Globus pallidus (tissue), 1 donor: Measurements from ENCODE around the gene CLIC5.

Source experiments
- DNase-seq: peaks from one replicate; pipeline ENCODE4 v3.0.0-alpha.2; 2015; ENCODE audit warnings: low spot score

Gene CLIC5

DNA sequence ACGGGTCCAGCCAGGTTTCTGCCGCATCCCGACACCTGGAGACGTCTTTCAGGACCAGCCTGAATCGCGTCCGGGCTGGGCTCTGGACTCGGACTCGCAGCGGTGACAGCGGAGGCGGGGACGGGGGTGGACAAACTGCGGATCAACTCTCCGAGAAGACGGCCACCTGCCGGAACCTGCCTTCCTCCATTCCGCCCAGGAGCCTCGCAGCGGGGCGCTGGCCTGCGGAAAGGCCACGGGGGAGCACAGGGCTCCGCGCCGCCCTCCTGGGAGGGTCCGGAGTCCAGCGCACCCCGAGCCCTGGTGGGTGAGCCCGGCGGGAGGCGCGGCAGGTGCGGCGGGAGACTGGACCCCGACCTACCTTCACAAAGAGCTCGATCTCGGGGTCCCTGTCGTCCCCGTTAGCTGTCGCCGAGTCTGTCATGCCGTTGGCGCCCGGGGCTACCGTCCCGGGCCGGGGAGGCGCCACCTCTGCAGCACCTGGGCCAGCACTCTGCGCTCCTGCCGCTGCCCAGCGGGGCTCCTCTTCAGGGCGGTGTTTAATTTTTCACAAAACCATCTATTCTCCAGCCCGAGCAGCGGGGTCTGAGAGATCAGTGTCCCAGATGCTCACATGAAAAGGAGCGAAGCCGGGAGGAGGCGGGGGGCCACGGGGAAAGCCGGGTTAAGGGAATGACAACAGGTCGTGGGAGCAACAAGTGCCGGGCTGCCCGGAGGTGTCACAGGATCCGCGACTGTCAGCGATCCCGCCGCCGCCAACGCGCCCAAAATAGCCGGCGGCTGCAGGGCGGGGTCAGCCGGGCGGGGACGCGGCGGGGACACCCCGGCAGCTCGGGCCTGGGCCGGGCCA lies at the start of gene CLIC5:
Gene CLIC5 (minus strand): TSS at position 742 of the 850 bp plus-strand sequence. CDS start 318 bp downstream, at position 424.
- no peak for DNase-seq

DNA sequence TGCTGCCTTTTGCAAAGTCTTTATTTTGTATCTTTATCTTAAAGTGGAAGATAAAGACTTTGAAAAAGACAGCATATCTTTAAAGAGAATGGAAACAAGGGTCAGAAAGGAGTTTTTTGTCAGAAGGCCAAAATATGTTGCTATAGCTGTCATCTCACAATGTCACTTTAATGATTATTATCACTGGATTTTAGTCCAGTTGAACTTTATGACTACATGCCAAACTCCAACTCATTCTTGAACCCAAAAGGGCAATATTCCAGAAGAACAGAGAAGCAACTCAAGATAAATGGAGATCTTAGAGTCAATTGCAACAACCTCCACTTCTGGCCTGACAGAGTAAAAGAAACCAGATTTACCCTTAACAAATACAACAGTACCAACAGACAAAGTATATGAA lies 47.3 kb upstream of the CLIC5 start:
- DNase-seq: no peak

DNA sequence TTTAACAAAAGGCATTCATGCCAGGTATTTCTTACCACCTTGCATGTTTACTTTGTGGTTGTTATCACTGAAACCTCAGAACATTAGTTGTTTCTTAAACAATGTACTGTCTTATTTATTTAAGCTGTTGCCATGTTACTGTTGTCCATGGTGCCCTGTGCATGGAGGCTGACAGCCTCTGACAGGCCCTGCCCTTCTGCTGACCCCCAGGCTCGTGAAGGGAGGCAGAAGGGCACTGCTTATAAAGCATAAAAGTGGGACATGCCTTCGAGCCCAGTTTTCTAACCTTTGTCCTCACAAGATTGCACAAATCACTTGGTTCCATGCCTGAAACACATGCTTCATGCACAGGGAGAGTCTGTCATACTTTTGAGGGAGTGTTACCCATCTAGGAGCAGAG lies 46.7 kb upstream of the CLIC5 start:
- DNase-seq: no peak

DNA sequence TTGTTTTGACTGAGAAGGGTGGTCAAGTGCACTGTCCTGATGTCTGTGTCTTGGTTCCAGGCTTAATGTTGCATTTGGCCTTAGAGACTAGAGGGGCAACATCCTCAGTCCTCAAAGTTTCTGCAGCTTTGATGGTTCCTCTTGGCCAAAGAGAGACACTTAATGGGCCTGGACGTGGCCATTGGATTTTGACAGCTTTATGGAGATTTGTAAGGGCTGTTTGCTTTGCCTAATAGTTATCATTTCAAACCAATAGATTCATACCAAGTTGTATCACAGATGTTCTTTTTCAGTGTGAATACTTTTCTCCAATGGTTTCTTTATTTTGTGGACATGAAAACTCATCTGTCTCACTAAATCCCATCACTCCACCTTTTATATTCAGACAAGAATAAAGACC lies 45.8 kb upstream of the CLIC5 start:
- no peak for DNase-seq

DNA sequence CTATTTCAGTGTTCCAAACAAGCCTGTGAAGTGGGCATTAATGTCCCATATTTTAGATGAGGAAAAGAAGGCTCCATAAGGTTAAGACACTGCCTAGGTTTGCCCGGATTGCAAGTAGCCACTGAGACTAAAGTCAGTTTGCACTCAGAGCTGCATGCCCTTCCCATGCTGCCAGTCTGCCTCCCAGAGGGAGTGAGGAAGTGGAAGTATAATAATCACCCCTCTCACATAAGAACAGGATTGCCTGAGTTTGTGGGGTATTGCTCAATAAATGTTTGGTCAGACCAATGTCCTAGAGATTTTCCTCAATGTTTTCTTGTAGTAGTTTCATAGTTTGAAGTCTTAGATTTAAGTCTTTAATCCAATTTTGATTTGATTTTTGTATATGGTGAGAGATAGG lies 43.9 kb upstream of the CLIC5 start:
- DNase-seq: no peak

DNA sequence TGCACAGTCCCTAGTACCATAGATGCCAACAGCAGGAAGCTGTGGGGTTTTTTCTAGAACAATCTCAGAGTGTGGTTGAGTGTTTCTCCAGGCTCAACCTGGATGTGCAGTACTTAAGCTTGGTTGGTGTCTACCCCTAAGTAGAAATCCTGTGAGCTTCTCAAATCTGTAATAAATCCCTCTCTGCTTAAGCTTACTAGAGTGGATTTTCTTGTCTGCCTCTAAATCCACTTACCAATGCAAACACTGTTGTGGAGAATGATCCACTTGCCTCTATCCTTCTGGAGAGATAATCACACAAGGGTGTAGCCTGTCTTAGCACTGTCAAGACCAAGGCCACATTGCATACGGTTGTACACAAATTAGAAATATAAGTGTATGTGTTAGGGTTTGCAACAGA lies 43.3 kb upstream of the CLIC5 start:
- DNase-seq: no peak

DNA sequence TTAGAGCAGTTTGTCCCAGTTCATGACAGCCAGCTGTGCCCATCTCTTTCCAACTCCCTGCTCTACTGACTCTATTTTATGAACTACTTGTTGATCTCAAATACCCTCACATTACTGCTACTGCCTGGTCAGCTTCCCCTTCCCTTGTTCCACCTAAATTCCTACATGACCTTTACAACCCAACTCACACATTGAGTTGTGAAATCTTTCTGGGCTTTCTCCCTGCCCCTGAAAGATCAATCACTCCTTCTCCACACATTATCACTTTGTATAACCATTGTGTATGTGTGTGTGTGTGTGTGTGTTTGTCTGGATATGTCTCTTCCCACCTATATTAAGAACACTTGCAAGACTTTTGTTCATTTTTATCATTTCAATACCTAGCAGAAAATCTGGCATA lies 42.1 kb upstream of the CLIC5 start:
- DNase-seq: no peak

DNA sequence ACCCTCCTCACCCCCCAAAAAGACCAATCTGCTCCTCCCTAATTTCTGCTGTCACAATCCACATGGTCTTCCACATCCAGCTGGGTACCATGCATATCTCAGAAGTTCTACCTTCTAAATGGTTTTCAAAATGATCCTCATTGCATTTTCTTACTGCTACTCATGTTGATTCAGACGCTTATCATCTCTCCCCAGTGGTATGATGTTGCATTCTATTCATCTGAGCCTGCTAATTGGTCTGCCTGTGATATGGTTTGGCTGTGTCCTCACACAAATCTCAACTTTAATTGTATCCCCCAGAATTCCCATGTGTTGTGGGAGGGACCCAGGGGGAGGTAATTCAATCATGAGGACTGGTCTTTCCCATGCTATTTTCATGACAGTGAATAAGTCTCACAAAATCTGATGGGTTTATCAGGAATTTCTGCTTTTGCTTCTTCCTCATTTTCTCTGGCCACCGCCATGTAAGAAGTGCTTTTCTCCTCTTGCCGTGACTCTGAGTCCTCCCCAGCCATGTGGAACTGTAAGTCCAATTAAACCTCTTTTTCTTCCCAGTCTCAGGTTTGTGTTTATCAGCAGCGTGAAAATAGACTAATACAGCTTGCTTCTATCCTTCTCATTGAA lies 41.4 kb upstream of the CLIC5 start:
- no peak for DNase-seq

DNA sequence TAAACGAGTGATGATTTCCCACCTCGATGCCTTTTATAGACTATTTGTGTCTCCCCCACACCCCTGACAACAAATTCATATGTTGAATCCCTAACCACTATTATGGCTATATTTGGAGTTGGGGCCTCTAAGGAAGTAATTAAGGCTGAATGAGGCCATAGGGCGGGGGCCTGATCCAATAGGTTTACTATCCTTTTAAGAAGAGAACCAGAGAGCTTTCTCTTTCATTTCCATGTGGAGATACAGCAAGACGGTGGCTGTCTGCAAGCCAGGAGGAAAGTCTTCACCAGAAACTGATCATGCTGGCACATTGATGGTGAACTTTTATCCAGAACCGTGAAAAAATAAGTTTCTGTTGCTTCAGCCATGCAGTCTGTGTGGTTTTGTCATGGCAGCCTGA lies 38.9 kb upstream of the CLIC5 start:
- no peak for DNase-seq

DNA sequence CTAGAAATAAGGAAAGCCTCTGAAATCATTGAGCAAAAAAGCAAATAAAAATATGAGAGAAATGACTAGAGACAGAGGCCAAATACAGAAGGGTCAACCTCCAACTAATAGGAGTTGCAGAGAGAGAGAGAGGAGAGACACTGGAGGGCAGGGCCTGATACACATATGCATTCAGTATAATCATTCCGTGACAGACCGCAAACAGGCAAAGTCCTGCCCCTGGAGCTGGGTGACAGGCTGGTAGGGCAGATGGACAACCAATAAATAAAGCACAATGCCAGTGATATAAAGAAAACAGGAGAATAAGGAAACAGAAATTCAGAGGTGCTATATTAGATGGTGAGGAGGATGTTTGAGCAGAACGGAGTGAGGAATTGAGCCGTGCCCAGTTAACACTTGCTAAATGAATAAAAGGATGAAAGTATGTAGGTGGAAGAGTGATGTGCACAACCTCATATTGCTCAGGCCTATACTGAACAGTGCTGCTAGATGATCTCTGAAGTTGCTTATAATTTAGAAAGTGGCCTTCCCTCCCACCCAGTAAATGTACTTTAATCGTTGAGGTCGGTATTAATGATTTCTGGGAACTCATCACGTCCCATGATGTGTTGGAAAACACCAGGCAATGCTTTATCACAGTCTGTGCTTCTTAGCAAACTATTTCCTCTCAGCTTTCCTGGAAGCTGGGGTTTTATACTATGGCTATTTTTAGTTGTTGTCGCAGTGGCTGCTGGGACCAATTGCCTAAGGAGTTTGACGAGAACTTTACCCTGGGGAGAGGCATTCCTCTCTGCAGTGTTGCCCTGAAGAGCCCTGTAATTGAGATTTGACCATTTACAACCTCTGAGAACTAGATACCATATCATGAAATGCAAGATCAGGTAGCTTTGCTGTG lies 37.6 kb upstream of the CLIC5 start:
- no peak for DNase-seq

DNA sequence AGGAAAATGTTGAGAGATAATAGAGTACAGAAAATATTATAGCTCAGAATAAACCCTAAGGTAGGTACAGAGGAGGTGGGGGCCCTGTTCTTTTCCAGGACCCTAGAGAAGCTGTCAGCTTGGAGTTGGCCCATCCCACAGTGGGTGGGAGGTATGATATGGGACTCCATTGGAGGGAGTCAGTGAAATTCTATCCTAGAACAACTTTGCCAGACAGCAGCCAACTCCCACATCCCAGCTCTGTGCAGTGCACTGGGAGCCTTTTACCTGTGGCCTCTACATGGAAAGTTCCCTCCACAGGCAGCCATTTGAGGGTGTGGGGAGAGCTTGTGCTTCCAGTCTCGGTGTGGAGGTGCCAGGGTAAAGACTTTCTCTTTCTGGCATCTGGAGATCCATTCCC lies 36.8 kb upstream of the CLIC5 start:
- no peak for DNase-seq

DNA sequence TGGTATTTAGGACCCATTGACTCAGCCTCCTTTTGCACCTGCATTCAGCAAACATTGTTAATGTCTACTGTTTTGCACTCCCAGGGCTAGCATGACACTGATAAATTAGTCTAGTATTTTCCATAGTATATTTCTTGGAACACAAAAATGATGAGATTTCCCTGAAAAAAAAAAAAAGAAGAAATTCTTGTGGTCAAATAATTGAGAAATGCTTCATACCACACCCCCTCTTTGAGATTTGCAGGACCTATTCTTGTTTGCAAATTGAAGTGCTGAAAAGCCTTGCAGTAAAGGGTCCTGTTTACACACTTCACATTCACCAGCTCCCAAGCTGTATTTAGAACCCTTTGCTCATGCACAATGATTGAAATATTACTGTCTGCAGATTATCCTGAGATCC lies 36.3 kb upstream of the CLIC5 start:
- DNase-seq: no peak

DNA sequence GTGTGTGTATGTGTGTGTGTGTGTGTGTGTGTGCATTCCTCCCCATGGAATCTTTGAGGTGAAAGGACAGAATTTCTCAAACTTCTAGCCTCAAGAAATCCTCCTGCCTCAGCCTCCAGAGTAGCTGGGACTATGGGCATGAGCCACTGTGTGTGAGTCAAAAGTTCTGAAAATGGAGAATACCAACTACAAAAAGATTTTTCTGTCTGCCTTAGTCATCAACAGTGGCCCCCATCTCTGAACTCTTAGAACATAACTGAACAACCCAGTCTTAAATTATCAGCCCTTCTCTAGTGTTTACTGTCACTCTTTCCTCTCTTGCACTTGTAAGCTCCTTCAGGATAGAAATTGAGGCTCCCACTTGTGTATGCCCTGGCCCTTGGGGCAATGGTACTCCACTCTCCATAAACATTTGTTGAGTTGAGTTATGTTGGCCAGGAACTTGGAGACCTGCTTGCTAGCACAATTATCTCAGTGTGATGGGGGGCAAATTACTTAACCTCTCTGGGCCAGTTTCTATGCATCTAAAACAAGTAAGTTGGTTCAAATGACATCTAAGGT lies 35.3 kb upstream of the CLIC5 start:
- DNase-seq: no peak

DNA sequence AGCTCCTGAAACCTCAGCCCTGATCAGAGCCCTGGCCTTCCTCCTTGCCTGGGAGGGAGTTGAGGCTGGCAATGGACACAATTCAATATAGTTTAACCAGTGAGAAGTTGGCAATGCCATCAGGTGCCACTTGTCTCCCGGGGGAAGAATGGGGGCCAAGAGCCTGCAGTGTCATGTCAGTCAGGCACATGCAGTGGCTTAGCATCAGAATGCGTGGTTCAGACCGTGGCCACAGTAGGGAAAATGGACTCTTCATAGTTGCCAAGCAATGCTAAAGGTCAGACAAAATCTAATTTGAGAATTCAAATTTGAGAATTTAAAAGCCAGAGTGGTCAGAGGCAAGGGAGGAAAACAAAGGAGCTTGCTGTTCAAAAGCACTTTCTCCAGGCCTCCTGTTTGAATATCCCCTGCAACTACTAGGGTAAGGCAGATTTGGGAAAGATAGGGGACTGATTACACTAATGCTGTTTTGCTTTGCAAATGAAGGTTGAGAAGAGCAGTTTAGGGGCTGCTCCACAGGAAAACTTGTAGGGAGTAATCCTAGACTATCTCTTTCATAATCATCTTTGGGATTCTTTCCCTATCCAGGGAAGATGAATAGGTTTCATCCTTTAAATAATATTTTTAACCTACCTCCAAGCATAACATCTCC lies 33.1 kb upstream of the CLIC5 start:
- DNase-seq: no peak

DNA sequence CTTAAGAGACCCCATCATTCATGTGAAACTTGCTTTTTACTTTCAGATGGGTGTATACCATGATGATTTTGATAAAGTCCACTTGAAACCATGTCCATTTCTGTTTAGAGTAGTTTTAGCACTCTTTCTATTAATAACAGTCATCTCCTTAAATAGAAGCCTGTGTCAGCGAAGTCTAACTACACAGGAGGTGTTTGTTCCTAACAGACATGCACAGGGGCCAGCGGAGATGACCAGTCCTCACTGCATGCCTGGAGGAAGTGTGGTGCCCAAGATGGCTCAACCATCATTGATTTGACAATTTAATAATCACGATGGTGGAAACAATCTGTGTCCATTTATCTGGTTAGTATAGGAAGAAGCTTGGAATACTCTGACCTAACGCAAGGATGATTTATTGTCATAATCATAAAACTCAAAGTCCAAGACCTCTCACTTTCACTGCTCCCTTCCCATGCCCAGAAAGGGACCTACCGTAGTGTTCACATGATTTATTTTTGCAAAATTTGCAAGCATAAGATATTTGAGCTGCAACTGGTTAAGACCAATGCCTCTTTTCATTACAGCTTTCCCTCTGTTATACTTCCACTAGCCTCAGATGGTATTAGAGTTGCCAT lies 31.0 kb upstream of the CLIC5 start:
- no peak for DNase-seq

DNA sequence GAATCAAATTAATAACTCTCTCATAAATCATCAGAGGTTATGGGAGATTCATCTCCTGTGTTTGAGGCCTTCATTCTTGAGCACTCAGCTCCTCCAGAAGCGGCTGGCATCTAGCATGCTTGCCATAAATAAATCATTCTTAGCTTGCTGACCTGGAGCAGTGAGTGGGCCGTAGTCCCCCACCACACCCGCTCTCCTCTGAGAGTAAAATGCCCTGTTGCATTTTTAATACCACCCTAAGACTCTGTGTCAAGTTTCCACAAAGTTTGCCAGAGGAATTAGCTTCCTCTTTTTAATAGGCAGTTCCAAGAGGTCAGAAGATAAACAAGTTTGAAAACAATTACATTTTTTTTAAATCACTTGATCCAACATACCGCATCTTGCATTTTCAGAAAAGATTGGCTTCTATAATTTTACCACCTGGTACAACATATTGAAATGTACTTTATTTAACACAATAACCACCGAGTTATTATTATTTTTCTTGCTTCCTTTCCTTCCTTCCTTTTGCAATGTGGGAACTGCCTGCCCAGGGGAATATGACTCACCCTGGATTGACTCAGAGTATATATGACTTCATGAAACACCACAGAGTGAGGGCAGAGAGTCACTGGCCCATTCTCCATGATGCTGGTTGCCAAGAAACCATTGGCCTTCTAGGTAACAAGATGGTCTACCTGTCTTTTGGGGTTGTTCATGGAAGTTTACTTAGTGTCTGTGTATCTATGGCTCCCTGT lies 29.4 kb upstream of the CLIC5 start:
- DNase-seq: no peak

DNA sequence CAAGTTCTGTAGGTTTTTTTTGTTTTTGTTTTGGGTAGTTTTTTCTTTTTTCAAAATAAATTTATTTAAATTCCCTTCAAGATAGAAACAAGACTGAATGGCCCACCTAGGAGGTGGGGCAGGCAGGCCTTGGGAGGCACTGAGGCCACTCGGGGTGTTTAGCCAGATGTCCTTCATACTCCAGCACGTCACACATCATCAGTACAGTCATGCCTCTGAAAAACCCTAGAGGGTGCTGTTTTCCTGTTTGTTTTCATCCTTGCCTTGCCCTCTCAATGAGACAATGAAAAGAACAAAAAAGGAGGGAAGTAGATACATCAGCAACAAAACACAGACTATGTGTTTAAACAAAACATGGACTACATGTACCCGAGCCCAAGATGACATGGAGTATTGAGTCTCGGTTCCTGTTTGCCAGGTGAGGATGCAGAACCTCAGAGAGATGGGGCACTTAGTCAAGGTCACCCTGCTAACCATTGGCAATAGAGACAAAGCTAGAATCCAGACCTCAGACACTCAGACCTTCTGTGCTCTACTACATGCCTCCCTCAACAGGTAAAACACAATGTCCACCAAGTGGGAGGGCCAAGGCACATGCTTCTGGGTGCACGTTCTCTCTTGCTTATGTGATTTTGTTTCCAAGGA lies 26.8 kb upstream of the CLIC5 start:
- DNase-seq: peak; percentile 41

DNA sequence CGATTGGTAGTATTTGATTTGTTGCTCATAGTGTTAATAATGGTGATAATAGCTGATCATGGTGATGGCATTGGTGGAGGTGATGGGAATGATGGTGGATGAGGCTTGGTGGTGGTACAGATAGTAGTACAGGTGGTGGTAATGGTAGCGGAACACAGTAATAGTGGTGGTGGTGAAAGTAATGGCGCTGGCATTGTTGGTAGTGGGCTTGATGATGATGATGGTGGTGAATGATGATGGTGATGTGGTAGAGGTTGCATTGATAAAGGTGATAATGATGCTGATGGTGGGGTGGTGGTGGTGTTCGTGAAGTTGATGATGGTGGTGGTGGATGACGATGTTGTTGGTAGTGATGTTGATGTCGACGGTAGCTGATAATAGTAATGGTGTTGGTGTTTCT lies 24.6 kb upstream of the CLIC5 start:
- no peak for DNase-seq

DNA sequence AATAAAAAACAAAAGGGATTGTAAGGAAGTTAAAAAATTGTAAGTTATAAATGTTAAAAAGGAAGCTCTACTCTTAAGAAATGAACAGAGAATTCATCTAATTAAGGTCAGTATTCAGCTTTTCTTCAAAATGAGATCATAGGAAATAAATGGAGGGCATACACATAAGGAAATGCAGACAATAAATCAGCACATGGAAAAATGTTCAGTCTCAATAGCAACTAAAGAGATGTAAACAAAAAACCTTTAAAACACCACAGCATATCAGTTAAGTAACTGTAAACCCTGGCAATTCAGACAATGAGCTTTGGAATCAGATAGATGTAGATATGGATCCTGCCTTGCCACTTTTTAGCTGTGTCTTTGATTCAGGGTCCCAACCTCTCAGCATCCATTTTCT lies 24.0 kb upstream of the CLIC5 start:
- no peak for DNase-seq

DNA sequence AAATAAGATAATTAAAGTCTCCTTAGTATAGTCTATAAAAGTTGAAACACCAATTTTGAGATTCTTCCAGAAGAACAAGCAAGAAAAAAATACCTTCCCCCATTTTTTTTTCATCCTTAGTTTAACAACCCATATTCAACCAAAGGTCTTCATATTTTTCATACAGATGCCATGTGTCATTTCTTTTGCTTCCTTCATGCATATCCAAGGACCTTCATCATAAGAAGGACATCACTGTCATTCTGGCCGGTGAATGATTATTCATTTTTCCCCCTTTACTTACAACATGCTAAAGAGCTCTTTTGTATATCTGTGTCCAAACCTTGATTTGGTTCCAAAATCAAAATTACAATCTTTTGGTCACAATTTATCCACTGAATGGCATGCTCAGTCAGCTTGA lies 21.3 kb upstream of the CLIC5 start:
- no peak for DNase-seq
